NCI-H1436 (cell line): ENCODE data around the gene CACNA1A.

Source experiments
- DNase-seq: peaks from one replicate; lab custom pipeline; 2025; lab: John Stamatoyannopoulos, UW

The CACNA1A gene

DNA sequence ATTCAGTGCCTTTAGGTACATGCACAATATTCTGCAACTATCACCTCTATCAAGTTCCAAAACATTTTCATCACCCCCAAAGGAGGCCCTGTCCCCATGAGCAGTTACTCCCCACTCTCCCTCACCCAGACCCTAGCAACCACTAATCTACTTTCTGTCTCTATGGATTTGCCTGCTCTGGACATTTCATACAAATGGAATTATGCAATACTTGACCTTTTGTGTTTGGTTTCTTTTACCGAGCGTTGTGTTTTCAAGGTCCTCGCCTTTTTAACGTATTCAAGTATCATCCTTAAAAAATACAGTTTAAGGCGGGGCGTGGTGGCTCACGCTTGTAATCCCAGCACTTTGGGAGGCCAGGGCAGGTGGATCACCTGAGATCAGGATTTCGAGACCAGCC, 196.4 kb downstream of the CACNA1A start:
- no peak for DNase-seq

DNA sequence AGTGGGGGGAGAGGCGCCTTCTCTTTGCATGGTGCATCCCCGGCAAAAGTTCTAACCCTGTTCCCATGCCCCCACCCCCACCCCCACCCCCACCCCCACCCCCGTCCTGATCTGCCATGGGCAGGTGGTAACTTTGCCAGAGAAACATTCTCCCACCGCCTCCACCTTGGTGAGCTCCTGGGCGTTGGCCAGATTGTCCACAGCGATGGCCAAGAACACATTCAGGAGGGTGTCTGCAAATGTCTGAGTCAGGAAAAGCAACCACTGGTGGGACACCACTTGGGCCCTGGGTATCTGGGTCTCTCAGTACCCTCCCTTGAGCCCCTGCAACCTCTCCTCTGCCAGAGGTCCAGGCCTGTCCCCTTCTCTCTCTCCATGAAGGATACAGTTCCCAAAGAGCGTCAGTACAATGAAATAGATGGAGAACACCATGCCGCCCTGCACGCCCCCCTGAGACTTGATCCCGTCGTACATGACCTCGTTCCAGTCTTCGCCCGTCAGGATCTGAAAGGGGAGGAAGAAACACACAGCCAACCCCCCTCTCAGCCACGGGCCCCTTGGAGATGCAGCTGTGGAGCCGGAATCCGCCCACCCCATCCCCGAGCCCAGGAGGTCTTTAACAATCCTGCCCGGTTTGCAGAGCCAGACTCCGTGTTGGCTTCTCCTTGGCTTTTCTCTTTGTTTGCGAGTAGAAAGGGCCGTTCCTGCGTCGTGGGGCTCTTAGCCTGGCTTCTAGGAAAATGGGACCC, 202.7 kb downstream of the CACNA1A start:
- no peak for DNase-seq

DNA sequence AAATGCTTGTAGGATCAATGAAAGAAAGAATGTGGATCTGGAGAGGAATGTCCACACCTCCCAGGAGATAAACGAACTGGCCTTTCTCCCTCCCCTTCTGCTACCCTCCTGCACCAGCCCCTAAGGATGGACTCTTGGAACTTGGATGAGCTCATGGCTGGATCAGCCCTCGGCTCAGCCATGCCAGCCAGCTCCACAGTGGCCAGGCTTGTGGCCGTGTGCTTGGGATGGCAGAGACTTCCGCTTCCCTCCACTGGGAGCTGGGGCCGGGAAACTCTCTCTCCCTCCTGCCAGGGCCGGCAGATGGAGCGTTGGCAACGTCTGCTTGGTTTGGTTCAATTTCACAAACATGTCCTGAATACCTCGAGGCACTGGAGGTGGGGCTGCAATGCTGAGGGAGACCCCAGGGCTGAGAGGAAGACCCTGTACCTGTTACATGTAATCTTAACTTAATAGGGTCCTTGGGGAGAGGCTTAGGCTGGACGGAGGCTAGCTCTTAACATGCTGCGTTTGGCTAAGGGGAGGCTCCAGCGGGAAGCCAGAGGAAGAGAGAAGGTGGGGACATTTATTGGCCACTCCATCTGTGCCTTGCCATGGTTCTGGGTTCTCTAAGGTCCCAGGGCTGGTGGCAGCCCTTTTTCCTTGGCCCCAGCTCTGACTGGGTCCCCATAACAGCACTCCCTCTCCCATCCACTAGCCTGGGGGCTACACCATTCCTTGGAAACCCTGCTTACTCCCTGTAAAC, 203.6 kb downstream of the CACNA1A start:
- no peak for DNase-seq

DNA sequence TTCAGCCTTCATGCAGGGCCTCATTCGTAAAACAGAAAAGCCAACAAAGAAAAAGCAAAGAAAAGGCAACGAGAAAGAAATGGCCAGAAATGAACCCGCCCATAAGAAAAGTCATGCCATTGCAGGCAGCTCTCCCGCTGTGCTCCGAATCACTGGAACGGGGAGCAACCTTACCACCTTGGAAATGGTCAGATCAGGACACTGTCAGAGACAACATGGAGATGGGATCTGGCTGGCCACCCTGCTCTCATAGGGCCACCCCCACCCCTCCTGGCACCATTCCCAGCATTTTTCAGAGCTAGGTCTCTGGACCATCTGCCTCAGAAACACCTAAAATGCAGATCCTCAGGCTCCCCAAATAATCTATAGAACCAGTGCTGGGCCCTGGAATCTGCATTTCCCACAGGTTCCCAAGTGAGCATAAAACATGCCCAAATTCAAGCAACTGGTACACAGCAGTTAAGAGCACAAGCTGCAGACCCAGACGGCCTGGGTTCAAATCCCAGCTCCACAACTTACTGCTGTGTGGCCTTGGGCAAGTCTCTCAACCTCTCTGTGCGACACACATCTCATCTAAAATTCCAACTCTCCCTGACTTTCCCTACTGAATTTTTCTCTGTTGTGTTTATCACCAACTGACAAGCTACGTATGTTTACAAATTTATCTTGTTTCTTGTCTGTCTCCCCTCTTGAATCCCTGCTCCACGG, 204.5 kb downstream of the CACNA1A start:
- no peak for DNase-seq

DNA sequence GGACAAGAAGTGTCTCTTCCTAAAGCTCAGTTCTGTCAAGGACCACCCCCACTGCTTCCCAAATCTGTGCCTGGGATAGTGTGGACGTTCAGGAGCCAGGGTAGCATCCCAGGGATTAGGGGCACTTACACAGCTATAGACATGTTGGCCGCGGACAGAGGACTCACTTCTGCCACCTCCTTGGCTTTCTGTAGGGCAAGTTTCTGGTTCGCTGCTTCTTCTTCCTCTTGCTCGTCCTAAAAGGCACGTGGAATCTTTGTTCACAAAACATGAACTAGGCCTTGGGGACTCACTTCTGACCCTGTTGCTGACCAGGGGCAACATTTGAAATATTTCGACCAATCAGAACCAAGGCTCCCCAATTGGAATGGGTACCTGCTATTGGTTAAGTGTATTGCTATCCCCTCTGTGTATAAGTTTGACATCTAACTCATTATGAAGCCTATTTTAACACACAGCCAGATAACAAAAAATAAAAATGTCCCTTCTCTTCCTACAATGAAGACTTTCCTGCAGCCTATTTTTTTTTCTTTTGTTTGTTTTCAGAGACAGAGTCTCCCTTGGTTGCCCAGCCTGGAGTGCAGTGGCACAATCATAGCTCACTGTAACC, 205.8 kb downstream of the CACNA1A start:
- no peak for DNase-seq

DNA sequence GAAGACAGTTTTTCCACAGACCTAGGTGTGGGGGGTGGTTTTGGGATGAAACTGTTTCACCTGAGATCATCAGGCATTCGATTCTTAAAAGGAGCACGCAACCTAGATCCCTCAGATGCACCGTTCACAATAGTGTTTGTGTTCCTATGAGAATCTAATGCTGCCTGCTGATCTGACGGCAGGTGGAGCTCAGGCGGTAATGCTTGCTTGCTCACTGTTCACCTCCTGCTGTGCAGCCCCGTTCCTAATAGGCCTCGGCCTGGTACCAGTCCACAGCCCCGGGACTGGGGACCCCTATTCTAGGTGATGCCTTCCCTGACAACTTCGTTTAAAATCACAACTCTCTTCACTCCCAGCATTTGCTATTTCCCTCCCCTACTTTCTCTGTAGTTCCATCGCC, 206.4 kb downstream of the CACNA1A start:
- DNase-seq = no peak

DNA sequence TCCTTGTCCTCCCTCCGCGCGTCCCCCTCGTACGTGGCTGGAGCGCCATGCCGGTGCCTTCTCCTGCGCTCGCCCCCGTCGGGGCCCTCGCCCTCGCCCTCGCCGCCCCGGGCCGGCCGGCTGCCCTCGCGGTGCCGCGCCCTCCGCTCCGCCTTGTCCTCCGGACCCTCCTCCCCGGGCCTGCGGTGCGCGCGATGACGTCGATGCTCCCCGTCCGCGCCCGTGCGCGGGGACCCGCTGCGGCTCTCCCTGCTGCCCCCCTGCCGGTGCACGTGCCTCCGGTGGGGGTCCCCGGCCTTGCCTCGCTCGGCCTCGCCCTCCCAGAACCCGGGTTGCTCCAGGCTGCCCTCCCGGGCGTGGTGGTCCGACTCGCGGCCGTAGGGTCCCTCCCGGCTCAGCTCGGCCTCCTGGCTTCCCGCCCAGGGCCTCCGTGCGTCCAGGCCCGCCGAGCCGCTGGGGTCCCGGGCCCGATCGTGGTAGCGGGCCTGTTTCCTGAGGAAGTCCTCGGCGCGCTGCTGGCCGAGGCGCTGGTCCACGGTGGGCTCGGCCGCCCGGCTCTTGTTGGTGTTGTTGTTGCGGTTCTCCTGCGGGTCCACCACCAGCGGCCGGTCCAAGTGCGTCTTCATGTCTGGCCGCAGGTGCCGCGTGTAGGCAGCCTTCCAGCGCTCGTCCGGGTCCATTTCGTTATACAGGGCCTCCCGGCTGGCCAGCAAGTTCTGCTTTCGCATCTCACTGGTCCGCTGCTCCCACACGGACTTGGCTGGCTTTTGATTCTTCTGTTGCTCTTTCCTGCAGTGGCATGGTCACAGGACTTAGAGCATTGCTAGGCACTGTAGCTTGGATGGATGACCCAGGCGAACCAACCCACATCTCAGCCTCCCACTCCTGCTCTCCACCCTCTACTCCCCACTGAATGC, 207.5 kb downstream of the CACNA1A start:
- no peak for DNase-seq

DNA sequence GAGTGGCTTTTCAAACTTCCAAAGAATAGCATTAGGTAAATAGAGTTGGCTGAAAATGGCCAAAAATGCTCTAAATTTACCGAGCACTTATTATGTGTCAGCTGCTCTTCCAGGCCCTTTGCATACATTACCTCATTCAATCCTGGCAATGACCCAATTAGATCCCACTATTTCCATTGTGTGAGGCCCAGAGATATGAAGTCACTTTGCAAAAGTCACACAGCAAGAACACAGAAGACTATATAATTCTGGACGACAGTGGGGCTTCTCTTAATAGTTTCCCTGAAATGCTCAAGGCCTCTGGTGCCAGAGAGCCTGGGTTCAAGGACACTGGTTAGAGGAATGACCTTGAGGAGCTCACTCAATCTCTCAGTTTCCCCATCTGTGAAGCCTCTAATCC, 209.3 kb downstream of the CACNA1A start:
- no peak for DNase-seq

DNA sequence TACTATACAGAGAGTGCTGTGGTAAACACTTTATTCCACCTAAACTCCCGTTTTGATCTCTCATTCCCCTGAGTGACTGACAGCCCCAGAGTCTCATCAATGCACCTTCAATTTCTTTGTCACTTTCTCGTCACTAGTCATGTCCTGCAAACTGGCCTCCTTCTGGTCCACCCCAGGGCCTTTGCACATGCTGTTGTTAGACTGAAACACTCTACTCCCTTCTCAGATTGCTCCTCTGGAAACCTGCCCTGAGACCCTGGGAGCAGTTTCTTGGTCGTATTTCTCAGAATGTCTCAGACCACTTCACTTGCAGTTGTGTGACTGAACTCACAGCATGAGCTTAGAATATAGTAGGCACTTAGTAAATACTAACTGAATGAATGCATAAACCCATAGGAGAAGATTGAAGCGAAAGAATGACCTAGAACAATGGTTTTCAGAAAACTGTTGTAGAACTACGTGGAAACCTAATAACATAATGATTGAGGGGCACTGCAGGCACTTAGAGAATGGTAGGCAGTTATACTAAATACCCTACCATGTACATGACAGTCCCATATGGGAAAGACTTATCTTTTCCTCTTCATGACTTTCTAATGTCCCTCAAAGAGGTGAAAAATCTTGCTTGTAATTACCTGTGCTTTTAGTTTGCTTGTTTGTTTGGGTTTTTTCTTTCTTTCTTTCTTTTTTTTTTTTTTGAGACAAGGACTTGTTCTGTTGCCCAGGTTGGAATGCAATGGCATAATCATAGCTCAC, 211.3 kb downstream of the CACNA1A start:
- DNase-seq = no peak

DNA sequence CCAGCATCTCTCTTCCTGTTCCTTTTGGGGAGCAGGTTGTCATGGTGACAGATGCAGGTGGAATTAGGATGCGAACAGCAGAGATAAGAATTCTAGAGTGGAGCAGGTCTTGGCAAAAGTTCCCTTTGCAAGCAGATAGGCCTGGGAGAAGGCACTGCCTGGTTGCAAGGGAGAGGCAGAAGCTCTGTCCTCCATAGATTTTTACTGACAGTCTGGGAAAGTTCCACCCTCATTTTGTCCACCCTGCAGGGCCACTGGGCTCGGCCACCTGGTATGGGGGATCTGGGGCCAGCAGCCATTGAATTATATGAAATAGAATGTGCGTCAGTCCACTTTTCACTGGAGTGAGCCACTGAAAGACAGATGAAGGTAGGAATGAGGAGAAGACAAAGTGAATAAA, 214.4 kb downstream of the CACNA1A start:
- no peak for DNase-seq

DNA sequence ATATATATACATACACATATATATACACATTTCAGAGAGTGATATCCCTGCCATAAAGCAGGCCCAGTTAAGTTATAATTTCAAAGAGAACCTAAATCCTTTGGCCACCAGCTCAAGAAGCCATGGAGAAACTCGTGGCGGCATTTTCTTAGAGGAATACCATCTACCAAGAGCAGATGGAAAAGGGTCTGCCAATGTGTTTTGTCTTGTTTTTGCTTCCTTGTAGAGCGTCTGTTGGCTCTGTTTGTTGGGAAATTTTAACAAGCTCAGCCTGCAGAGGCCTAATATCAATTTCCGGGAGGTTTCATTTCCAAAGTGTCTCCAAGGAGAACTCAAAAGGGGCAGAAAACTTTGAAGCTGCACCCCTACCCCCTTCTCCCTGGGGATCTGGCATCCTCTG, 215.5 kb downstream of the CACNA1A start:
- no peak for DNase-seq

DNA sequence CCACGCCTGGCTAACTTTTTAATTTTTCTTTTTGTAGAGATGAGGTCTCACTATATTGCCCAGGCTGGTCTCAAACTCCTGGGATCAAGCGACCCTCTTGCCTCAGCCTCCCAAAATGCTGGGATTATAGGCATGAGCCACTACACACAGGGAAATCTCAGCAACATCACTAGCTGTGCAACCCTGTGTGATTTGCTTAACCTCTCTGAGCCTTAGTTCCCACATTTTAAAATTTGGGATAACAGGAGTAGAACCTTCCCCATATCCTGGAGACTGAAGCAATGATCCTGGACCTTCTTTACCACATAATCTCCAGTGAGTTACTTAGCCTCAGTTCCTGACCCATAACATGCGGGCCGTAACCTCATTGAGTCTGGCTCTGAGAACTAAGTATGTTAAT, 217.0 kb downstream of the CACNA1A start:
- no peak for DNase-seq

DNA sequence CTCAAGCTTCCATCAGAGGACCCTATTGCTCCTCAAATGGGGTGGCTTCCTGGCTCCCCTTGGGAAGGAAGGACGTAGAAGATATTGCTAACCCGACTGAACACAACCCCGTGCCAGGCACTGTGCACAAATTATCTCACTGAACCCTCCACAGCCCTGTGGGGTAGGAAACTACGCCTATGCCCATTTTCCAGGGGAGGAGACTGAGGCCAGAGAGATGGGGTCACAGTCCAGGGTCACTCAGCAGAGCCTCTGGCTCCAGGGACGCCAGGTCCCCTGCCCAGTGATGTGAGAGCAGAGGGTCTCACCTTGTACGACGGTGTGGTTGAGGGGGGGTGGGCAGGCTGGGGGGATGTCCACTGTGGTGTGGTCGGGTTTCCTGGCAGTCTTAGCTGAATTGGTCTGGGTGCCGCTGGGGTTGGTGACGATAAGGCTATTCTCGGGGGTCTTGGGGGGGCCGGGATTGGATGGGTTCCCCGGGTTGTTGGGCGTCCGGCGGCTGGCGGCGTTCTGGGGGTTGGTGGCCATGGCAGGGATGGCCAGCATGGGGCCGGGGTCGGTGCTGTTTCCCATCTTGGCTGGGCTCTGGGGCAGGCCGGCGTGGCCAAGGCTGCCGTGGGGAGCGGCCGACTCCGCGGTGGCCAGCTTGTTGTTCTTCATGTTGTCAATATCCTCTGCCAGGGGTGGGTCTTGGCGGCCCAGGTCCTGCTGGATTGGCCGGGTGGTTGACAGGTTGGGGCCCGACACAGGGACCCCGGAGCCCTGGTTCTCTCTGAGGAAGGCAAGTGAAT, 219.9 kb downstream of the CACNA1A start:
- no peak for DNase-seq

DNA sequence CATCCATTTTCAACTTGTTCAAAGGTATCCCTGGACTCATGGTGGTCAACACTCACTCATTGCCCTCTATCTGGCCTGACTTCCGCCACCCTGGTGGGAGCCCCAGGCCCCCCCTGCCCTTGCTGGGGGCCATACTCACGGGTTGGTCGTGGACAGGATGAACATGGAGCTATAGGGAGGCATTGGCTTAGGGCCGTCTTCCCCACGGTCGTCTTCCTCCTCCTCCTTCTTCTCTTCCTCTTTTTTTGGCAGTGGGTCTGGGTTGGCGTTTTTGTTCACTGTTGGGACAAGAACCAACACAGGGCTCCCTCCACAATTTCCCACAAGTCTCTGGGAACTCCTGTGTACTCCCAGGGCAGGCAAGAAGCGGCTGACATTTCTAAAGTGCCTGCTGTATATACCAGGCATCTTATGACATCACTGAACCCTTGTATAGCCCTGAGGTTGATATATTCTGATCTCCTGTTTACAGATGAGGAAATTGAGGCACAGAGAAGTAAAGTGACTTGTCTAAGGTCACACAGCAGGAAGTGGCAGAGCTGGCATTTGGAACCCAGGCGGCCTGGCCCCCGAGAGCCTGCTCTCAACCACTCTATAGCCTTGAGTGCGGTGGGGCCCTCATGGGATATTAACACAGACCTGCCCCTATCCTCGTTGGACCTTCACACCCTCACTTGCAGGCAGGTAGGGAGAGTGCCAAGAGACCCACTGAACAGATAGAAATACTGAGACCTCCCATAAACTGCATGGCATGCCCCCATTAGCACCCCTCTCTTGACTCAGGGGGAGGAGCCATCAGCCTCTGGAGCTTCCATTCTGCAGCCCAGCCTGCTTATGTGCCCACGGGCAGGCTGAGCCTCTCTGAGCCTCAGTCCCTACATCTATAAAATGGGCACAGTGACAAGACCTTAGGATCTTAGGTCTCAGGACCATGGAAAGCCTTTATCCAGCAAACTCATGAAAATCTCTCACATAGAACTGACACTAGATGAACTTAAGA, 221.1 kb downstream of the CACNA1A start:
- DNase-seq = no peak

DNA sequence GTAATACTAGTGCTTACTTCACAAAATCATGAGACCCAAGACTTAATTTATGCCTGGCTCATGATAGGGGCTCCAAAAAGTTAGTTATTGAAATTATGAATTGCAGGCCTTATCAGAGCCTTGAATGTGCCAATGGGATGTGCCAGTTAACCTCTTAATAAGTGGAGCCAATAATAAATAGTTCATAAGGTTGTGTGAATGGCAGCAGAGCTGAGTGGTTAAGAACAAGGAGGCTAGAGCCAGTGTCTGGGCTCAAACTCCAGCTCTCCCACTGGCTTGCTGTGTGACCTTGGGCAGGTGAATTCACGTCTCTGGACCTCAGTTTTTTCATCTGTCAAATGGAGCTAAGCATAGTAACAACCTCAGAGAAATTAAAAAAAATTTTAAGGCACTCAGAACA, 222.4 kb downstream of the CACNA1A start:
- DNase-seq = no peak

DNA sequence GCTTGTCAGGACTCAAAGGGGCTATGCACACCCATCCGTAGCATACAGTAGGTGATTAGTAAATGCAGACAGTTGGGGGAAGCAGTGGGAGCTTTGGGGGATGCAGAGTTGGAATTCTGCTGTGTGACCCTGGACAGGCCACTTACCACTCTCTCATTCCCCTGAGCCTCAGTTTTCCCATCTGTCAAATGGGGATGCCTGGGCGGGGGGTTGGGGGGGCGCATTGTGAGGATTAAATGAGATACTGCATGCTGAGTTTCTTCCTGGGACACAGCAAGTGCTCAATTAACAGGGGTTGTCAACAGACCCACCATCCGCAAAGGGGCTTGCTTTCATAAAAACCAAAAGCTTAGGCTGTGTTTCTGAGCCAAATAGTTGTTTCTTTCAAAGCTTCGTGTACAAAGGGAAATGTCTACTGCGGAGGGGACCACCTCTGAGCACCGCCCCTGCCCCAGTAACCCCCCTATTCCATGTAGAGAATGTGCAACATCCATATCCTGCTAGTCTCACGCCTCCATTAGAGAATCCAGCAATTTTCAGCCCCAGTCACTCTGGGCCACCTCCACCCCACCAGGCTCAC, 223.7 kb downstream of the CACNA1A start:
- no peak for DNase-seq

DNA sequence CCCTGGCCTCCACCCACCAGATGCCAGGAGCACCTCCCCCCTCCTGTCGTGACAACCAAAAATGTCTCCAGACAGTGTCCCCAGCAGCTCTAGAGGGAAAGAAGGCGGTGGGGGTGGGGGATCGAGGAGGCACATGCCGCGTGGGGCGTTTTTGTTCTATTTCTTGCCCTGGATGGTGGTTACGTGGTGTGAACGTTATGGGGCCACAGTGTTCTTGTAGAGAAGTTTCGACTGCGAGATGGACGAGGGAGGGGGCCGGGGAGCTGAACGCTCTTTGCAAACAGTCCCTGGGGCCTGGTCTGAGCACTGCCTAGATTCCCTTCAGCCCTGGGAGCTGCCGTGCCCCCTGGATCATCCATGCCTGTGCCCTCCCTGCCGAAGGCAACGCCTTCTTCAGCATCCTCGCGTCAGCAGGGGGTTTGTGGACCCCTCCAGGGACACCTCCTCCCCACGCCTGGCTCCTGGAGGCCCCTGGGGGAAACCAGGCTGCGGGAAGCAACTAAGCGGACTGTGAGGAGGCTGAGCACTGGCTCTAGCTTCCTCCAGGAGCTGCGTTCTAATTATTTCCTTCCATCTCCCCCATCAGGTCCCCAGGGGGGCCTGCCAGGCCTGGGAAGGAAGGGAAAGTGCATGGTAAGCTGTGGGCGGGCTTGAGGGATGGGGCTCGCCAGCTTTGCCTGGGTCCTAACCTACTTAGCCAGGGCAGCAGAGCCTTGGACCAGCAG, 224.6 kb downstream of the CACNA1A start:
- no peak for DNase-seq
